HUES64 (cell line): ENCODE data around the gene IFT122.
A peak's percentile ranks its signal among the peaks of the same experiment; 100 is the strongest.

Experiments
- H3K27ac ChIP-seq: 2 replicates; pipeline ENCODE4 v1.7.0; 2013; ENCODE audit warnings: low read depth, low read length, inconsistent platforms
- H3K27me3 ChIP-seq: 2 replicates; pipeline ENCODE4 v1.6.1; 2013; ENCODE audit warnings: mild to moderate bottlenecking, low read length; ENCODE audit not compliant: insufficient read depth
- H3K36me3 ChIP-seq: 2 replicates; pipeline ENCODE4 v1.6.1; 2013; ENCODE audit warnings: mild to moderate bottlenecking, low read length; ENCODE audit not compliant: insufficient read depth
- H3K4me1 ChIP-seq: 2 replicates; pipeline ENCODE4 v1.6.1; 2013; ENCODE audit warnings: mild to moderate bottlenecking, low read length, moderate library complexity; ENCODE audit not compliant: insufficient read depth
- H3K4me3 ChIP-seq: 2 replicates; pipeline ENCODE4 v1.5.1; 2013; ENCODE audit warnings: mild to moderate bottlenecking, low read length, moderate library complexity
- H3K9ac ChIP-seq: 2 replicates; pipeline ENCODE4 v1.6.1; 2013; ENCODE audit warnings: mild to moderate bottlenecking, low read depth, low read length
- H3K9me3 ChIP-seq: 2 replicates; pipeline ENCODE4 v1.6.1; 2013; ENCODE audit warnings: low read depth, low read length; ENCODE audit not compliant: insufficient read depth
- WGBS: fragments of 150-250, 120-280 bp; methylation state at CpG from one replicate; pipeline ENCODE4 v1.1.7; 2013; ENCODE audit warnings: missing lambda C conversion rate; 5-methylcytosine and 5-hydroxymethylcytosine counted together

The IFT122 gene

DNA sequence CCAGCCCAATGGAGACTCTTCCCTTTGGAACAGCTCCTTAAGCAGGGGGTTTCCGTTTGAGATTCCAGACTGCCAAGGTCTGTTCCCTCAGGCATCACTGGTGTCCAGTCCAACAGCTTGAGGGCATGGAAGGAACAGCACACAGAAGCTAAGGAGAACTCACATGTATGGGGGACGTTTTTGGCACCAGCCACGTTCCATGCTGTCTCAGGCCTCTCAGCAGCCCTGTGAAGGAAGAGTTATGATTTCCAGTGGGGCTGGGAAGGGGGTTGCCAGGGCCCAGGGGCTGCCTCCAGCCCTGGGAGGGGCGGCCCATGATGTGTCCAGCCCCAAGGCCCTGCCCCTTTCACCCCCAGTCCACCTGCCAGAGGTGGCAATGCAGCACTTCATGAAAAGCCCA lies 80.9 kb downstream of the IFT122 start:
- H3K27ac ChIP-seq: no peak overlapping the region
- no peak overlapping the region for H3K4me3 ChIP-seq
- peaks cover 6% of the 10 kb centered on the region for H3K36me3 ChIP-seq
- no peaks in the 10 kb centered on the region for H3K9me3 ChIP-seq
- H3K27me3 ChIP-seq: no peaks in the 10 kb centered on the region
- H3K4me1 ChIP-seq: 0 out of 2 replicates have a peak, but pooled peaks cover 3% of the 10 kb centered on the region
- 82% methylated on average over 4 of the region's 4 CpGs for WGBS
- H3K9ac ChIP-seq: no peak overlapping the region

DNA sequence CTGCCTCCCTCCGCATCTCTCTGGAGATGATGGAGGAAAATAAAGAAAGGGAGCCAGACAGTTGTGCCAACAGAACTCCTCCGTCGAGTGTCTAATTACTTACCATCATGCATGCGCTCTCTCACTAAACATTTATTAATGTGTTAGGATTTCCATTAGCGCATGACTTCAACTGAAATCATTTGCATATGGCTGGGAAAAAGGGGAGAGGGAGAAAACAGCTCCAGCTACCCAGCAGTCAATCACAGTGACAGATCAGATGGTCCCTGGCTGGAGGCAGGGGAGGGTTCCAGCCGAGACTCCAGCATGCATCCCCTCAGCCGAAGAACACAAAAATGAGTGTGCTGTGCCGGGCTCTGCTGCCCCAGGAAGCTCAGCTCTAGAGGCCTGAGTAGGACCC lies 81.6 kb downstream of the IFT122 start:
- 68% methylated on average over 4 of the region's 8 CpGs for WGBS
- Histone ChIP-seq H3K9ac (no peak overlapping the region), H3K27me3 (no peaks in the 10 kb centered on the region), H3K36me3 (peaks cover 3% of the 10 kb centered on the region), H3K4me1 (0 out of 2 replicates have a peak, but pooled peaks cover 3% of the 10 kb centered on the region), H3K9me3 (no peaks in the 10 kb centered on the region), H3K4me3 (no peak overlapping the region), H3K27ac (no peak overlapping the region)

DNA sequence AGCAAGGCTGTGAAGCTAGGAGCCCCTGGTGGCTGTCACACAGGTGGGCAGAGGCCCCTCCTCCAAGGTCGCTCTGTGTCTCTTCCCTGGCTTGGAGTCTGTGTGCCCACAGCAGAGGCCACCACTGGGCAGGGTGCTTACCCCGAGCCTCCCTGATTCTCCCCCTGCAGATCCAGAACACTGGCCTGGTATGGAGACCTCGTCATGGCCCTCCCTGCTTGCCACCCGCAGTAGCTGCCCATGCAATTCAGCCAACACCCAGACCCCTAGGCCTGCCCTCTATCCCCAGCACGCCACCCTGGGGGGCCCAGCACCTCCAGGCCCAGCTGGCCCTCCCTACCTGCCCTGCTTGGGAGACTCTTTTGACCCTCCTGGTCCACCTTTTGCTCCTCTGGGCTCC lies 82.9 kb downstream of the IFT122 start:
- Histone ChIP-seq H3K36me3 (no peaks in the 10 kb centered on the region), H3K27me3 (no peaks in the 10 kb centered on the region), H3K27ac (no peak overlapping the region), H3K4me3 (no peak overlapping the region), H3K9me3 (no peaks in the 10 kb centered on the region), H3K4me1 (0 out of 2 replicates have a peak, but pooled peaks cover 3% of the 10 kb centered on the region), H3K9ac (no peak overlapping the region)
- WGBS: 92% methylated on average over 5 of the region's 5 CpGs

DNA sequence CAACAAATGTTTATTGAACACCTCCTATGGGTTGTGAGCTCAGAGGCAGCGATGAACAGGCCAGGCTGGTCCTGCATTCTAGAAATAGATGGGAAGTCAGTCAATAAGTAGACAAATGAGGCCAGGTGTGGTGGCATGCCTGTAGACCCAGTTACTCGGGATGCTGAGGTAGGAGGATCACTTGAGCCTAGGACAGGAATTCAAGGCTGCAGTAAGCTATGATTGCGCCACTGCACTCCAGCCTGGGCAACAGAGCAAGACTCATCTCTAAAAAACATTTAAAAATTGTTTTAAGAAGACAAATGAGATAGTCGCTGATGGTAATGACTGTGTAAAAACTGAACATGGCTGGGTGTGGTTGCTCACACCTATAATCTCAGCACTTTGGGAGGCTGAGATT lies 84.1 kb downstream of the IFT122 start:
- Histone ChIP-seq H3K36me3 (no peaks in the 10 kb centered on the region), H3K4me1 (0 out of 2 replicates have a peak, but pooled peaks cover 3% of the 10 kb centered on the region), H3K4me3 (no peak overlapping the region), H3K9me3 (no peaks in the 10 kb centered on the region), H3K27me3 (no peaks in the 10 kb centered on the region), H3K27ac (no peak overlapping the region), H3K9ac (no peak overlapping the region)
- 90% methylated on average over 4 of the region's 4 CpGs for WGBS

DNA sequence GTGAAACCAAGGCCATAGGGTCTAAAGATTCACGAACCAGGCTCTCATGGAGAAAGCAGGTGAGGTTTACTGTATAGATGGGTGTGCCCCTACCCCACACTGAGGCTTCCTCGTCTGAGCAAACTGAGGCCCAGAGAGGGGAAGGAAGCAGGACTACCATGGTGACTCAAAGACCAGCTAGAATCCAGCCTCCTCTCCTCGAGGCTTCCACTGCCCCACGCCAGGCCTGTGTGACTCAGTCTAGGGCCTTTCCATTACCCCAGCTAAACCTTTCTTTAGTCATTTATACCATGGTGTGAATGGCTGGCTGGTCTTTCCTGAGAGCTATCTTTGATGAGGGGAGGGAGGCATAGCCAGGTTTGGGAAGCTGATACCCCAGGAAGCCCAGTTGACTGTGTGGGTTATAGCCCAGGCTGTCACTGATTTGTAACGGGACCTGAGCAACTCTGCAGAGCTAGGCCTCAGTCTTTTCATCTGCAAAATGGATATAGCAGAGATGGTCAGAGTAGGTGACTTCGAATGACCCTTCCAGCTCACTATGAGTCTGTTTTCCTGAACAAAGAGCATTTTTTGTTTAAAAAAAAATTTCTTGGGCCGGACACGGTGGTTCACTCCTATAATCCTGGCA lies 85.4 kb downstream of the IFT122 start:
- peaks cover 9% of the 10 kb centered on the region for H3K4me1 ChIP-seq
- WGBS: 91% methylated on average over 8 of the region's 8 CpGs
- no peaks in the 10 kb centered on the region for H3K9me3 ChIP-seq
- no peak overlapping the region for H3K9ac ChIP-seq
- H3K27ac ChIP-seq: no peak overlapping the region
- no peaks in the 10 kb centered on the region for H3K27me3 ChIP-seq
- H3K36me3 ChIP-seq: no peaks in the 10 kb centered on the region
- no peak overlapping the region for H3K4me3 ChIP-seq

DNA sequence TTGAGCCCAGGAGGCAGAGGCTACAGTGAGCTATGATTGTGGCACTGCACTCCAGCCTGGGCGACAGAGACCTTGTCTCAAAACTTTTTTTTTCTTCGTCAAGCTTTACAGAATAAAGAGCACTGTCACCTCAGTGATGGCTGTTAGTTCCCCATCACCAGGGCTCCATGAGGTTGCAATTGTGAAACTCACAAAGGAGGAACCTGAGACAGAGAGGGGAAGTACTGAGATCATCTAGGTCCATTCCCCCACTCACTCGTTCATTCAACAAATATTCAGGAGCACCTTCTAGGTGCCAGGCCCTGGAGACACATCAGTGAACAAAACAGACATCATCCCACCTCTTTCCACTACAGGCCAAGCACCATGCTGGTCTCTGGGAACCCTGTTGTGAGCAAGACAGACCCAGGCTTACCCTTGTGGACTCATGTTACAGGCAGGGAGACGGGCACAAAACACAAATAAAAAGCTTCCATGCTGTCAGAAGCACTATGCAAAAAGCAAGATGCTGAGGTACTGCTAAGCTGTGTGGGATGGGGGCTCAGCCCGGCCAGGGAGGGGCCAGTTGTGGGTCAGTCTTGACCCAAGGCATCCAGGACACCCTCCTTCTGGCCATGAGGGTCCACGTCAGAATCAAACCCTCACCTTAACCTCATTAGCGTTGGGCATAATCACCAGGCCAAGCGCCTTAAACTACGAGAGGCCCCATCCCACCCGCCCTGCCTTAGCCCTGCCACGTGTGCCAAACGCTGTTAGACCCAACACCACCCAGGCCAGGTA lies 86.3 kb downstream of the IFT122 start:
- Histone ChIP-seq H3K36me3 (no peaks in the 10 kb centered on the region), H3K27me3 (no peaks in the 10 kb centered on the region), H3K9me3 (no peaks in the 10 kb centered on the region)

DNA sequence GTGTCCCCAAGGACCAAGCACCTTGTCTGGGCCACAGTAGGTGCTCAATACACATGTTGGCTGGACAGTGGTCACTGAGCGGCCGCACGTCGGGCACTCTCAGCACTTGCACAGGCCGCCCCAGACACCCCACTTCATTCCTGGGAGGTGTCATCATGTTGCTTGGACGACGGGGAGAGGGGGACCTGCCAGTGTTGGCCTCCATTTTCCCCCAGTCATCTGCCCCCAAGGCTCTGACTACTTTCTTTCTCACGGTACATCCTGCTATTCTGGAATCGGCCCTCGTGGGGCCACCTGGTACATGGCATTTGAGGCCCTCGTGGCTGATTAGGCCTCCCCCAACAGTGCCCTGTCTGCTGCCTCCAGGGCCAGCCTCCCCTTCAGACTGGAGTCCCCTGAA lies 87.2 kb downstream of the IFT122 start:
- Histone ChIP-seq H3K36me3 (no peaks in the 10 kb centered on the region), H3K9ac (no peak overlapping the region), H3K27me3 (no peaks in the 10 kb centered on the region), H3K4me3 (no peak overlapping the region), H3K4me1 (peaks cover 11% of the 10 kb centered on the region), H3K9me3 (no peaks in the 10 kb centered on the region), H3K27ac (no peak overlapping the region)
- 92% methylated on average over 11 of the region's 11 CpGs for WGBS

More for the DNA sequence above, 86.3 kb downstream of the IFT122 start:
- H3K4me3 ChIP-seq: no peak overlapping the region
- WGBS: 80% methylated on average over 12 of the region's 12 CpGs
- H3K9ac ChIP-seq: no peak overlapping the region
- no peak overlapping the region for H3K27ac ChIP-seq
- H3K4me1 ChIP-seq: peaks cover 14% of the 10 kb centered on the region

DNA sequence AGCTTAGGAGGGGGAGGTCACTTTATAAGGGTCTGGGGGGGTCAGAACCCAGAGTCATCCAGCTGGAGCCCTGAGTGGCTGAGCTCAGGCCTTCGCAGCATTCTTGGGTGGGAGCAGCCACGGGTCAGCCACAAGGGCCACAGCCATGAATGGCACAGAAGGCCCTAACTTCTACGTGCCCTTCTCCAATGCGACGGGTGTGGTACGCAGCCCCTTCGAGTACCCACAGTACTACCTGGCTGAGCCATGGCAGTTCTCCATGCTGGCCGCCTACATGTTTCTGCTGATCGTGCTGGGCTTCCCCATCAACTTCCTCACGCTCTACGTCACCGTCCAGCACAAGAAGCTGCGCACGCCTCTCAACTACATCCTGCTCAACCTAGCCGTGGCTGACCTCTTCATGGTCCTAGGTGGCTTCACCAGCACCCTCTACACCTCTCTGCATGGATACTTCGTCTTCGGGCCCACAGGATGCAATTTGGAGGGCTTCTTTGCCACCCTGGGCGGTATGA lies 88.6 kb downstream of the IFT122 start, which contains the start of gene RHO:
RHO (plus strand) TSS at position 51 of the 512 bp plus-strand sequence; CDS start at position 146, 95 bp downstream.
- Histone ChIP-seq H3K27ac (no peak within 1 kb of the TSS), H3K9ac (no peak within 1 kb of the TSS)
- 95% methylated on average over 18 of the region's 18 CpGs for WGBS

DNA sequence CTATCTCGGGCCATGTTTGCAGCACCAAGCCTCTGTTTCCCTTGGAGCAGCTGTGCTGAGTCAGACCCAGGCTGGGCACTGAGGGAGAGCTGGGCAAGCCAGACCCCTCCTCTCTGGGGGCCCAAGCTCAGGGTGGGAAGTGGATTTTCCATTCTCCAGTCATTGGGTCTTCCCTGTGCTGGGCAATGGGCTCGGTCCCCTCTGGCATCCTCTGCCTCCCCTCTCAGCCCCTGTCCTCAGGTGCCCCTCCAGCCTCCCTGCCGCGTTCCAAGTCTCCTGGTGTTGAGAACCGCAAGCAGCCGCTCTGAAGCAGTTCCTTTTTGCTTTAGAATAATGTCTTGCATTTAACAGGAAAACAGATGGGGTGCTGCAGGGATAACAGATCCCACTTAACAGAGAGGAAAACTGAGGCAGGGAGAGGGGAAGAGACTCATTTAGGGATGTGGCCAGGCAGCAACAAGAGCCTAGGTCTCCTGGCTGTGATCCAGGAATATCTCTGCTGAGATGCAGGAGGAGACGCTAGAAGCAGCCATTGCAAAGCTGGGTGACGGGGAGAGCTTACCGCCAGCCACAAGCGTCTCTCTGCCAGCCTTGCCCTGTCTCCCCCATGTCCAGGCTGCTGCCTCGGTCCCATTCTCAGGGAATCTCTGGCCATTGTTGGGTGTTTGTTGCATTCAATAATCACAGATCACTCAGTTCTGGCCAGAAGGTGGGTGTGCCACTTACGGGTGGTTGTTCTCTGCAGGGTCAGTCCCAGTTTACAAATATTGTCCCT lies 89.6 kb downstream of the IFT122 start:
- no peaks in the 10 kb centered on the region for H3K36me3 ChIP-seq
- WGBS: 92% methylated on average over 12 of the region's 12 CpGs
- no peak overlapping the region for H3K4me3 ChIP-seq
- H3K9me3 ChIP-seq: no peaks in the 10 kb centered on the region
- no peak overlapping the region for H3K9ac ChIP-seq
- no peaks in the 10 kb centered on the region for H3K27me3 ChIP-seq
- H3K27ac ChIP-seq: peak overlapping the region; percentile 27; the same call in 1 of the 2 replicates
- peaks cover 11% of the 10 kb centered on the region for H3K4me1 ChIP-seq

More for the DNA sequence above, 88.6 kb downstream of the IFT122 start, which contains the start of gene RHO:
- Histone ChIP-seq H3K27me3 (no peaks in the 10 kb centered on the region), H3K4me3 (no peak within 1 kb of the TSS), H3K4me1 (peaks cover 11% of the 10 kb centered on the region), H3K9me3 (no peaks in the 10 kb centered on the region), H3K36me3 (no peaks in the 10 kb centered on the region)

DNA sequence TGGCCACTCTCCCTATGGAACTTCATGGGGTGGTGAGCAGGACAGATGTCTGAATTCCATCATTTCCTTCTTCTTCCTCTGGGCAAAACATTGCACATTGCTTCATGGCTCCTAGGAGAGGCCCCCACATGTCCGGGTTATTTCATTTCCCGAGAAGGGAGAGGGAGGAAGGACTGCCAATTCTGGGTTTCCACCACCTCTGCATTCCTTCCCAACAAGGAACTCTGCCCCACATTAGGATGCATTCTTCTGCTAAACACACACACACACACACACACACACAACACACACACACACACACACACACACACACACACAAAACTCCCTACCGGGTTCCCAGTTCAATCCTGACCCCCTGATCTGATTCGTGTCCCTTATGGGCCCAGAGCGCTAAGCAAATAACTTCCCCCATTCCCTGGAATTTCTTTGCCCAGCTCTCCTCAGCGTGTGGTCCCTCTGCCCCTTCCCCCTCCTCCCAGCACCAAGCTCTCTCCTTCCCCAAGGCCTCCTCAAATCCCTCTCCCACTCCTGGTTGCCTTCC lies 90.3 kb downstream of the IFT122 start:
- H3K36me3 ChIP-seq: no peaks in the 10 kb centered on the region
- no peaks in the 10 kb centered on the region for H3K27me3 ChIP-seq
- no peaks in the 10 kb centered on the region for H3K9me3 ChIP-seq
- H3K4me3 ChIP-seq: no peak overlapping the region
- 13% methylated on average over 6 of the region's 6 CpGs for WGBS
- no peak overlapping the region for H3K9ac ChIP-seq
- peaks cover 11% of the 10 kb centered on the region for H3K4me1 ChIP-seq
- peak overlapping the region; percentile 34 for H3K27ac ChIP-seq
